NT2/D1 (cell line): ENCODE measurements around the gene PLCH2.

ENCODE experiments used
- DNase-seq: peaks from one replicate; pipeline ENCODE4 v3.0.0-alpha.2; 2011; ENCODE audit warnings: low read depth, low spot score
- H3K27me3 ChIP-seq: 2 replicates; pipeline ENCODE4 v1.6.0; 2011; ENCODE audit warnings: mild to moderate bottlenecking; ENCODE audit not compliant: insufficient read length, insufficient read depth
- H3K36me3 ChIP-seq: 2 replicates; pipeline ENCODE4 v1.6.1; 2011; ENCODE audit warnings: mild to moderate bottlenecking, low read length, mixed read lengths; ENCODE audit not compliant: insufficient read depth, insufficient read length
- H3K4me1 ChIP-seq: 2 replicates; pipeline ENCODE4 v1.5.1; 2011; ENCODE audit not compliant: insufficient read depth, insufficient read length
- H3K4me3 ChIP-seq: 2 replicates; pipeline ENCODE4 v1.5.1; 2011; ENCODE audit warnings: low read depth; ENCODE audit not compliant: insufficient read length
- H3K9ac ChIP-seq: 2 replicates; pipeline ENCODE4 v1.6.0; 2011; ENCODE audit warnings: low read depth; ENCODE audit not compliant: insufficient read length
- H3K9me3 ChIP-seq: 2 replicates; pipeline ENCODE4 v1.5.1; 2011; ENCODE audit warnings: mild to moderate bottlenecking, low read length; ENCODE audit not compliant: insufficient read depth
- SUZ12 ChIP-seq: IDR thresholded peaks from 2 replicates; pipeline ENCODE4 v1.6.1; 2011; ENCODE audit not compliant: insufficient read length, insufficient read depth; ENCODE audit errors: extremely low read depth
- YY1 ChIP-seq: IDR thresholded peaks from 2 replicates; pipeline ENCODE4 v1.6.1; 2011; ENCODE audit not compliant: insufficient read length, insufficient read depth
- ZNF274 ChIP-seq: IDR thresholded peaks from 2 replicates; pipeline ENCODE4 v1.6.1; 2011; ENCODE audit warnings: mild to moderate bottlenecking, low read depth, low read length

Gene PLCH2

GRCh38 chr1:2506007-2506860, 30.1 kb downstream of the PLCH2 start:
- no peak for DNase-seq
- Histone ChIP-seq H3K27me3 (no peaks in the 10 kb centered on the region), H3K36me3 (peaks cover 41% of the 10 kb centered on the region), H3K4me1 (peaks cover 3% of the 10 kb centered on the region), H3K4me3 (no peak overlapping the region), H3K9ac (no peak overlapping the region), H3K9me3 (no peaks in the 10 kb centered on the region)
- TF ChIP-seq SUZ12, result no peak
- TF ChIP-seq YY1, result no peak

GRCh38 chr1:2506901-2507565, 30.9 kb downstream of the PLCH2 start:
- Histone ChIP-seq H3K4me3 (no peak overlapping the region), H3K9ac (no peak overlapping the region), H3K4me1 (peaks cover 3% of the 10 kb centered on the region), H3K36me3 (peaks cover 49% of the 10 kb centered on the region), H3K9me3 (no peaks in the 10 kb centered on the region), H3K27me3 (no peaks in the 10 kb centered on the region)
- no peak for DNase-seq
- TF ChIP-seq SUZ12 (no peak), YY1 (no peak), ZNF274 (no peak)

GRCh38 chr1:2507744-2508155, 31.7 kb downstream of the PLCH2 start:
- no peak overlapping the region for H3K4me3 ChIP-seq
- no peak overlapping the region for H3K9ac ChIP-seq
- no peak for TF ChIP-seq YY1
- no peak for TF ChIP-seq SUZ12
- no peak for TF ChIP-seq ZNF274
- peaks cover 56% of the 10 kb centered on the region for H3K36me3 ChIP-seq
- H3K9me3 ChIP-seq, result no peaks in the 10 kb centered on the region
- no peak for DNase-seq
- no peaks in the 10 kb centered on the region for H3K27me3 ChIP-seq
- peaks cover 3% of the 10 kb centered on the region for H3K4me1 ChIP-seq

GRCh38 chr1:2508180-2508579, 32.1 kb downstream of the PLCH2 start:
- Histone ChIP-seq H3K4me1 (peaks cover under 1% of the 10 kb centered on the region), H3K27me3 (no peaks in the 10 kb centered on the region), H3K4me3 (no peak overlapping the region), H3K36me3 (peaks cover 60% of the 10 kb centered on the region), H3K9me3 (no peaks in the 10 kb centered on the region), H3K9ac (no peak overlapping the region)
- DNase-seq, result no peak
- no peak for TF ChIP-seq SUZ12

- no peaks in the 10 kb centered on the region for H3K4me1 ChIP-seq
- no peaks in the 10 kb centered on the region for H3K9me3 ChIP-seq
- H3K27me3 ChIP-seq, result no peaks in the 10 kb centered on the region
- DNase-seq, result no peak
- H3K9ac ChIP-seq, result no peak overlapping the region
- no peak overlapping the region for H3K4me3 ChIP-seq
- peaks cover 66% of the 10 kb centered on the region for H3K36me3 ChIP-seq
- TF ChIP-seq ZNF274, result no peak
These were observed 32.7 kb downstream of the PLCH2 start for GRCh38 chr1:2508751-2509150.

GRCh38 chr1:2509589-2509988, 33.5 kb downstream of the PLCH2 start:
- H3K9ac ChIP-seq, result no peak overlapping the region
- no peak overlapping the region for H3K4me3 ChIP-seq
- no peaks in the 10 kb centered on the region for H3K27me3 ChIP-seq
- H3K36me3 ChIP-seq, result peaks cover 72% of the 10 kb centered on the region
- no peaks in the 10 kb centered on the region for H3K9me3 ChIP-seq
- DNase-seq, result no peak
- no peak for TF ChIP-seq YY1
- TF ChIP-seq SUZ12, result no peak
- no peak for TF ChIP-seq ZNF274
- H3K4me1 ChIP-seq, result no peaks in the 10 kb centered on the region

- no peak overlapping the region for H3K9ac ChIP-seq
- H3K27me3 ChIP-seq, result no peaks in the 10 kb centered on the region
- no peak for TF ChIP-seq SUZ12
- TF ChIP-seq YY1, result no peak
- no peak for TF ChIP-seq ZNF274
- no peaks in the 10 kb centered on the region for H3K9me3 ChIP-seq
- H3K4me1 ChIP-seq, result no peaks in the 10 kb centered on the region
- peaks cover 82% of the 10 kb centered on the region for H3K36me3 ChIP-seq
- no peak overlapping the region for H3K4me3 ChIP-seq
- DNase-seq, result no peak
These were observed 34.5 kb downstream of the PLCH2 start for GRCh38 chr1:2510366-2511155.
